CD14-positive monocyte (primary cell): Measurements from ENCODE around the gene TSSK2. TPM values are rescaled to one million over a fixed set of nuclear protein-coding genes. Genes with fewer than 3 reads are reported as not detected.
A peak's percentile ranks its signal among the peaks of the same experiment; 100 is the strongest.

Source experiments
- DNase-seq, 3 donors: peaks; one replicate each; pipeline ENCODE4 v3.0.0-alpha.2; 2011 to 2022
- H2AFZ ChIP-seq: 2 replicates; pipeline ENCODE4 v1.6.0; 2012; ENCODE audit warnings: mild to moderate bottlenecking, low read depth, low read length, inconsistent platforms; ENCODE audit not compliant: insufficient read depth, poor library complexity, severe bottlenecking
- H3K27ac ChIP-seq, 2 donors: 1 replicate in 1 of 2; 2 replicates in 1 of 2; pipeline ENCODE4 v1.5.1; 2012 to 2013; ENCODE audit warnings: low read length in 2 of 2, control low read depth in 1 of 2, inconsistent platforms in 1 of 2, low read depth in 1 of 2, mild to moderate bottlenecking in 1 of 2
- H3K27me3 ChIP-seq, 2 donors: one replicate each; pipeline versions ENCODE4 v1.6.0 to v1.6.1; 2011 to 2013; ENCODE audit warnings: low read length in 2 of 2; ENCODE audit not compliant: control insufficient read depth in 2 of 2, insufficient read depth in 2 of 2
- H3K36me3 ChIP-seq, 2 donors: replicated peaks in 1 of 2; 1 replicate in 1 of 2; 2 replicates in 1 of 2; pipeline versions ENCODE4 v1.5.1 to v1.6.1; 2012 to 2013; ENCODE audit warnings: low read length in 2 of 2, control low read depth in 1 of 2, inconsistent platforms in 1 of 2, mild to moderate bottlenecking in 1 of 2; ENCODE audit not compliant: insufficient read depth in 2 of 2, control insufficient read depth in 1 of 2
- H3K4me1 ChIP-seq, 2 donors: 1 replicate in 1 of 2; 2 replicates in 1 of 2; pipeline versions ENCODE4 v1.5.1 to v1.6.1; 2012 to 2013; ENCODE audit warnings: low read length in 2 of 2, control low read depth in 1 of 2, inconsistent platforms in 1 of 2, mild to moderate bottlenecking in 1 of 2, moderate library complexity in 1 of 2; ENCODE audit not compliant: insufficient read depth in 2 of 2, control insufficient read depth in 1 of 2
- H3K4me2 ChIP-seq: replicated peaks from 2 replicates; pipeline ENCODE3; 2012; ENCODE audit warnings: low read length, moderate library complexity, mild to moderate bottlenecking; ENCODE audit not compliant: poor library complexity, severe bottlenecking; ENCODE audit errors: extremely low read depth
- H3K4me3 ChIP-seq, 3 experiments: fragments of 200-600 bp in 1 of 3; sonication (generic) in 1 of 3; replicated peaks in 1 of 3; 1 replicate in 2 of 3; 2 replicates in 1 of 3; pipeline ENCODE4 v1.5.1; 2011 to 2013; ENCODE audit warnings: low read length in 3 of 3, mild to moderate bottlenecking in 3 of 3, control low read depth in 2 of 3, low read depth in 2 of 3, inconsistent platforms in 1 of 3, moderate library complexity in 1 of 3
- H3K79me2 ChIP-seq: 2 replicates; pipeline ENCODE4 v1.6.0; 2012; ENCODE audit warnings: mild to moderate bottlenecking, control low read depth, inconsistent platforms, low read length, moderate library complexity; ENCODE audit not compliant: insufficient read depth
- H3K9ac ChIP-seq: 2 replicates; pipeline ENCODE4 v1.6.0; 2017; ENCODE audit warnings: low read length, mild to moderate bottlenecking; ENCODE audit not compliant: insufficient read depth, poor library complexity, severe bottlenecking
- H3K9me3 ChIP-seq, 2 donors: replicated peaks in 1 of 2; 1 replicate in 1 of 2; 2 replicates in 1 of 2; pipeline versions ENCODE4 v1.5.1 to v1.6.1; 2012 to 2013; ENCODE audit warnings: low read length in 2 of 2, control low read depth in 1 of 2; ENCODE audit not compliant: control insufficient read depth in 1 of 2, insufficient read depth in 1 of 2
- H4K20me1 ChIP-seq: 2 replicates; pipeline ENCODE4 v1.6.0; 2012; ENCODE audit warnings: mild to moderate bottlenecking, low read length, control low read depth, moderate library complexity; ENCODE audit not compliant: insufficient read depth
- H3K27ac Mint-ChIP-seq, 7 donors: one replicate each; pipeline ENCODE4 v1.8.0; 2020; ENCODE audit warnings: mild to moderate bottlenecking in 7 of 7, mixed read lengths in 7 of 7, moderate library complexity in 6 of 7, inconsistent platforms in 2 of 7
- H3K27me3 Mint-ChIP-seq, 3 donors: one replicate each; pipeline ENCODE4 v1.8.0; 2021 to 2022; ENCODE audit warnings: low read depth in 3 of 3, mild to moderate bottlenecking in 3 of 3, mixed read lengths in 3 of 3, moderate library complexity in 3 of 3, inconsistent platforms in 1 of 3
- H3K36me3 Mint-ChIP-seq, 2 donors: one replicate each; pipeline ENCODE4 v1.8.0; 2020; ENCODE audit warnings: mixed read lengths in 2 of 2, inconsistent platforms in 1 of 2, mild to moderate bottlenecking in 1 of 2
- H3K4me1 Mint-ChIP-seq: one replicate; pipeline ENCODE4 v1.8.0; 2020; ENCODE audit warnings: mild to moderate bottlenecking, mixed read lengths
- H3K4me3 Mint-ChIP-seq, 2 donors: one replicate each; pipeline ENCODE4 v1.8.0; 2020; ENCODE audit warnings: mild to moderate bottlenecking in 2 of 2, mixed read lengths in 2 of 2, moderate library complexity in 1 of 2
- H3K9me3 Mint-ChIP-seq, 7 donors: one replicate each; pipeline ENCODE4 v1.8.0; 2020 to 2022; ENCODE audit warnings: mixed read lengths in 7 of 7, mild to moderate bottlenecking in 6 of 7, moderate library complexity in 6 of 7, inconsistent platforms in 2 of 7
- WGBS: methylation state at CpG from one replicate; pipeline ENCODE4 v1.1.5; 2013; ENCODE audit warnings: missing lambda C conversion rate; ENCODE audit not compliant: insufficient coverage; 5-methylcytosine and 5-hydroxymethylcytosine counted together
- intact Hi-C, 2 donors: fragments of 100-400 bp; cut with micrococcal nuclease; formaldehyde crosslinking; loops; one replicate each; pipeline versions ENCODE4 v1.15.0 to v1.15.1; 2023
- polyA plus RNA-seq, 3 donors: library from polyadenylated mRNA; depleted of rRNA in 1 of 3; unstranded in 2 of 3; stranded (reverse) in 1 of 3; fragments of 300-500 nt in 2 of 3; fragments of >200 nt in 1 of 3; fragmentation: Illumina TruSeq in 2 of 3; gene quantifications; 1 replicate in 2 of 3; 2 replicates in 1 of 3; pipeline ENCODE4 v1.2.3, GENCODE V29; 2012 to 2021
- TF ChIP-seq, protein P1 (sequence below): fragments of 200-600 bp; IDR thresholded peaks from one replicate; pipeline ENCODE4 v1.8.0; 2022; ENCODE audit warnings: antibody characterized with exemption, mild to moderate bottlenecking

TSSK2 gene
- polyA plus RNA-seq, 3 donors, result 0.04 TPM; not detected in 2

GRCh38 chr22:19131685-19132015 is 542 bp downstream of the TSSK2 start:
- peaks cover 1% of the 10 kb centered on the region for H3K4me1 Mint-ChIP-seq
- peaks cover 47 to 55% of the 10 kb centered on the region in 2 donors for H3K36me3 Mint-ChIP-seq
- Histone ChIP-seq H3K36me3 (peaks cover 50 to 58% of the 10 kb centered on the region in 2 donors), H3K4me1 (no peaks in the 10 kb centered on the region), H3K4me3 (no peak overlapping the region), H2AFZ (no peak overlapping the region), H3K4me2 (no peak overlapping the region), H3K27me3 (no peaks in the 10 kb centered on the region), H3K9me3 (no peaks in the 10 kb centered on the region), H3K9ac (no peak overlapping the region), H3K27ac (no peak overlapping the region), H4K20me1 (no peaks in the 10 kb centered on the region), H3K79me2 (no peaks in the 10 kb centered on the region)
- H3K9me3 Mint-ChIP-seq, result no peaks in the 10 kb centered on the region
- TF ChIP-seq, protein P1, sequence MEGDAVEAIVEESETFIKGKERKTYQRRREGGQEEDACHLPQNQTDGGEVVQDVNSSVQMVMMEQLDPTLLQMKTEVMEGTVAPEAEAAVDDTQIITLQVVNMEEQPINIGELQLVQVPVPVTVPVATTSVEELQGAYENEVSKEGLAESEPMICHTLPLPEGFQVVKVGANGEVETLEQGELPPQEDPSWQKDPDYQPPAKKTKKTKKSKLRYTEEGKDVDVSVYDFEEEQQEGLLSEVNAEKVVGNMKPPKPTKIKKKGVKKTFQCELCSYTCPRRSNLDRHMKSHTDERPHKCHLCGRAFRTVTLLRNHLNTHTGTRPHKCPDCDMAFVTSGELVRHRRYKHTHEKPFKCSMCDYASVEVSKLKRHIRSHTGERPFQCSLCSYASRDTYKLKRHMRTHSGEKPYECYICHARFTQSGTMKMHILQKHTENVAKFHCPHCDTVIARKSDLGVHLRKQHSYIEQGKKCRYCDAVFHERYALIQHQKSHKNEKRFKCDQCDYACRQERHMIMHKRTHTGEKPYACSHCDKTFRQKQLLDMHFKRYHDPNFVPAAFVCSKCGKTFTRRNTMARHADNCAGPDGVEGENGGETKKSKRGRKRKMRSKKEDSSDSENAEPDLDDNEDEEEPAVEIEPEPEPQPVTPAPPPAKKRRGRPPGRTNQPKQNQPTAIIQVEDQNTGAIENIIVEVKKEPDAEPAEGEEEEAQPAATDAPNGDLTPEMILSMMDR, result no peak
- 97% methylated on average over 19 of the region's 19 CpGs for WGBS
- DNase-seq, result no peak
- no peak overlapping the region for H3K27ac Mint-ChIP-seq
- intact Hi-C loops, result no loop called here
- H3K27me3 Mint-ChIP-seq, result peaks cover 0 to 3% (median 2%) of the 10 kb centered on the region in 3 donors
- H3K4me3 Mint-ChIP-seq, result no peak overlapping the region

DNA sequence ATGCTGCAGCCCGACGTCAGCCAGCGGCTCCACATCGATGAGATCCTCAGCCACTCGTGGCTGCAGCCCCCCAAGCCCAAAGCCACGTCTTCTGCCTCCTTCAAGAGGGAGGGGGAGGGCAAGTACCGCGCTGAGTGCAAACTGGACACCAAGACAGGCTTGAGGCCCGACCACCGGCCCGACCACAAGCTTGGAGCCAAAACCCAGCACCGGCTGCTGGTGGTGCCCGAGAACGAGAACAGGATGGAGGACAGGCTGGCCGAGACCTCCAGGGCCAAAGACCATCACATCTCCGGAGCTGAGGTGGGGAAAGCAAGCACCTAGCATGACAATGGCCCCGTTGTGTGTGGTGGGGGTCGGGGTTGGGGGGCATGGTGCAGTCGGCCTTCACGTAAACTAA is 1.0 kb downstream of the TSSK2 start:
- TF ChIP-seq, protein P1, result no peak
- Mint-ChIP-seq H3K27me3 (peaks cover 0 to 3% (median 2%) of the 10 kb centered on the region in 3 donors), H3K4me1 (peaks cover 1% of the 10 kb centered on the region), H3K4me3 (no peak overlapping the region), H3K9me3 (no peaks in the 10 kb centered on the region), H3K36me3 (peaks cover 53 to 60% of the 10 kb centered on the region in 2 donors), H3K27ac (peak overlapping the region in 1 of 7 donors; percentile 39)
- no peak for DNase-seq
- no peak overlapping the region for H2AFZ ChIP-seq
- intact Hi-C loops, result no loop called here
- H3K9ac ChIP-seq, result no peak overlapping the region
- H3K4me2 ChIP-seq, result no peak overlapping the region
- H3K27ac ChIP-seq, result no peak overlapping the region
- H3K27me3 ChIP-seq, result no peaks in the 10 kb centered on the region
- H4K20me1 ChIP-seq, result no peaks in the 10 kb centered on the region
- H3K4me3 ChIP-seq, result no peak overlapping the region
- H3K4me1 ChIP-seq, result no peaks in the 10 kb centered on the region
- peaks cover 56 to 63% of the 10 kb centered on the region in 2 donors for H3K36me3 ChIP-seq
- no peaks in the 10 kb centered on the region for H3K79me2 ChIP-seq
- H3K9me3 ChIP-seq, result no peaks in the 10 kb centered on the region
- WGBS, result 95% methylated on average over 14 of the region's 20 CpGs
